Measurements from ENCODE around the gene CCDC18.

DNA sequence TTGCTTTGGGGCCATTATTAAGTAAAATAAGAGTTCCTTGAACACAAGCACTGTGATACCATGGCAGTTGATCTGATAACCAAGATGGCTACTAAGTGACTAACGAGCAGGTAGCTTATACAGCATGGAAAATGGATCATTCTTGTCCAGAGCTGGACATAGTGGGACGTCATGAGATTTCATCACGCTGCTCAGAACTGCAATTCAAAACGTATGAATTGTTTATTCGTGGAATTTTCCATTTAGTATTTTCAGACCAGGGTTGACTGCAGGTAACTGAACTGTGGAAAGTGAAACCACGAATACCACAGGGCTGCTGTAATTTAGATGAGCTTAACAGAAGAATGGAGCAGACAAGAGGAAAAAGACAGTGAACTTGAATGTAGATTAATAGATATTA is 38.9 kb downstream of the CCDC18 start:
- TF ChIP-seq POLR2A (IDR thresholded peaks at IDR 0.05), result no peak
- TF ChIP-seq, protein P1, sequence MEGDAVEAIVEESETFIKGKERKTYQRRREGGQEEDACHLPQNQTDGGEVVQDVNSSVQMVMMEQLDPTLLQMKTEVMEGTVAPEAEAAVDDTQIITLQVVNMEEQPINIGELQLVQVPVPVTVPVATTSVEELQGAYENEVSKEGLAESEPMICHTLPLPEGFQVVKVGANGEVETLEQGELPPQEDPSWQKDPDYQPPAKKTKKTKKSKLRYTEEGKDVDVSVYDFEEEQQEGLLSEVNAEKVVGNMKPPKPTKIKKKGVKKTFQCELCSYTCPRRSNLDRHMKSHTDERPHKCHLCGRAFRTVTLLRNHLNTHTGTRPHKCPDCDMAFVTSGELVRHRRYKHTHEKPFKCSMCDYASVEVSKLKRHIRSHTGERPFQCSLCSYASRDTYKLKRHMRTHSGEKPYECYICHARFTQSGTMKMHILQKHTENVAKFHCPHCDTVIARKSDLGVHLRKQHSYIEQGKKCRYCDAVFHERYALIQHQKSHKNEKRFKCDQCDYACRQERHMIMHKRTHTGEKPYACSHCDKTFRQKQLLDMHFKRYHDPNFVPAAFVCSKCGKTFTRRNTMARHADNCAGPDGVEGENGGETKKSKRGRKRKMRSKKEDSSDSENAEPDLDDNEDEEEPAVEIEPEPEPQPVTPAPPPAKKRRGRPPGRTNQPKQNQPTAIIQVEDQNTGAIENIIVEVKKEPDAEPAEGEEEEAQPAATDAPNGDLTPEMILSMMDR (IDR thresholded peaks at IDR 0.05), result no peak

Data from body of pancreas (tissue), 4 donors.